Brain microvascular endothelial cell (primary cell): ENCODE data around the gene ATP6V0C.
"Not testable (repeated sequence)": the region's sequence is repeated elsewhere in the genome, so short reads cannot be mapped to it uniquely, and the experiment has no call there.

Source experiments
- DNase-seq: peaks from one replicate; pipeline ENCODE4 v3.0.0-alpha.2; 2020
- H3K27ac ChIP-seq: fragments of 250-450 bp; sonication (Bioruptor Pico); 2 replicates; pipeline ENCODE4 v1.5.1; 2020; ENCODE audit warnings: mild to moderate bottlenecking, moderate library complexity
- H3K27me3 ChIP-seq: fragments of 250-450 bp; sonication (Bioruptor Pico); replicated peaks from 2 replicates; pipeline ENCODE4 v1.5.1; 2020; ENCODE audit warnings: mild to moderate bottlenecking
- H3K36me3 ChIP-seq: fragments of 250-450 bp; sonication (Bioruptor Pico); replicated peaks from 2 replicates; pipeline ENCODE4 v1.5.1; 2020; ENCODE audit warnings: mild to moderate bottlenecking
- H3K4me3 ChIP-seq: 2 replicates; pipeline ENCODE4 v1.5.1; 2011; ENCODE audit warnings: low read depth, mild to moderate bottlenecking, control low read depth, low read length, moderate library complexity
- CTCF ChIP-seq: IDR thresholded peaks from 2 replicates; pipeline ENCODE4 v1.5.1; 2011; ENCODE audit warnings: low read depth, mild to moderate bottlenecking, moderate library complexity, low read length, control low read depth, inconsistent platforms; ENCODE audit errors: missing control alignments
- in situ Hi-C: cut with HindIII; loops from 2 replicates; pipeline ENCODE4 v1.10.0; 2017; ENCODE audit warnings: low sequenced_read_pairs, low pct_ligation_motif_present

ATP6V0C gene

GRCh38 chr16:2530629-2531318 is 17.0 kb downstream of the ATP6V0C start:
- no peaks in the 10 kb centered on the region for H3K27me3 ChIP-seq
- peaks cover 25% of the 10 kb centered on the region for H3K36me3 ChIP-seq
- no peak overlapping the region for H3K4me3 ChIP-seq
- no peak overlapping the region for H3K27ac ChIP-seq
- in situ Hi-C loops, result no loop called here
- DNase-seq, result no peak
- TF ChIP-seq CTCF, result no peak

GRCh38 chr16:2531371-2531695 is 17.6 kb downstream of the ATP6V0C start, which contains the start of gene CEMP1:
CEMP1 (minus strand) TSS chr16:2531408; CDS start chr16:2531073, 335 bp downstream.
- H3K36me3 ChIP-seq, result peaks cover 21% of the 10 kb centered on the region
- peak within 1 kb of the TSS; percentile 62 for H3K4me3 ChIP-seq
- no peak for DNase-seq
- H3K27me3 ChIP-seq, result no peaks in the 10 kb centered on the region
- in situ Hi-C loops, result no loop called here
- TF ChIP-seq CTCF, result no peak
- H3K27ac ChIP-seq, result peak within 1 kb of the TSS; percentile 41

GRCh38 chr16:2531696-2532493 is 18.1 kb downstream of the ATP6V0C start:
- in situ Hi-C loops, result no loop called here
- Histone ChIP-seq H3K36me3 (peaks cover 19% of the 10 kb centered on the region), H3K4me3 (peak overlapping the region; percentile 62), H3K27me3 (no peaks in the 10 kb centered on the region), H3K27ac (peak overlapping the region; percentile 41)
- TF ChIP-seq CTCF, result no peak
- peak; percentile 95 for DNase-seq

GRCh38 chr16:2532494-2533141 is 18.9 kb downstream of the ATP6V0C start:
- peak overlapping the region; percentile 62 for H3K4me3 ChIP-seq
- no peak for TF ChIP-seq CTCF
- DNase-seq, result peak; percentile 48
- H3K36me3 ChIP-seq, result peaks cover 19% of the 10 kb centered on the region
- peak overlapping the region; percentile 19 for H3K27ac ChIP-seq
- H3K27me3 ChIP-seq, result no peaks in the 10 kb centered on the region
- in situ Hi-C loops, result no loop called here

- Histone ChIP-seq H3K27ac (peak overlapping the region; percentile 19), H3K36me3 (peaks cover 15% of the 10 kb centered on the region), H3K4me3 (peak overlapping the region; percentile 62)
- in situ Hi-C loops, DNase-seq, H3K27me3 ChIP-seq: not testable (repeated sequence)
Measured at GRCh38 chr16:2533142-2533755, 19.5 kb downstream of the ATP6V0C start.

GRCh38 chr16:2533912-2534311 is 20.2 kb downstream of the ATP6V0C start:
- in situ Hi-C loops, result no loop called here
- Histone ChIP-seq H3K4me3 (no peak overlapping the region), H3K27me3 (no peaks in the 10 kb centered on the region), H3K36me3 (peaks cover 8% of the 10 kb centered on the region), H3K27ac (no peak overlapping the region)
- no peak for TF ChIP-seq CTCF
- DNase-seq, result no peak

GRCh38 chr16:2534335-2534734 is 20.6 kb downstream of the ATP6V0C start:
- H3K36me3 ChIP-seq, H3K4me3 ChIP-seq, in situ Hi-C loops, DNase-seq, H3K27me3 ChIP-seq, H3K27ac ChIP-seq: not testable (repeated sequence)
